DND-41 (cell line): Measurements from ENCODE around the gene NDOR1.

Experiments
- ATAC-seq: fragments of 200-7000 bp; cut with Tn5 transposase; 3 replicates; pipeline ENCODE4 v1.9.1; 2021; ENCODE audit warnings: low read depth; ENCODE audit not compliant: insufficient read depth
- DNase-seq: peaks from one replicate; pipeline ENCODE4 v3.0.0-alpha.2; 2020
- H2AFZ ChIP-seq: 2 replicates; pipeline ENCODE4 v1.6.0; 2012; ENCODE audit warnings: low read depth, low read length
- H3K27ac ChIP-seq: 2 replicates; pipeline ENCODE4 v1.5.1; 2012; ENCODE audit warnings: low read length, inconsistent platforms
- H3K27me3 ChIP-seq: fragments of 200-600 bp; sonication (generic); 2 replicates; pipeline ENCODE4 v1.6.0; 2012; ENCODE audit warnings: low read length, mild to moderate bottlenecking, inconsistent platforms; ENCODE audit not compliant: insufficient read depth, poor library complexity
- H3K36me3 ChIP-seq: 2 replicates; pipeline ENCODE4 v1.5.1; 2012; ENCODE audit warnings: low read length, inconsistent platforms; ENCODE audit not compliant: insufficient read depth
- H3K4me1 ChIP-seq: 2 replicates; pipeline ENCODE4 v1.5.1; 2012; ENCODE audit warnings: mild to moderate bottlenecking, low read length; ENCODE audit not compliant: insufficient read depth
- H3K4me2 ChIP-seq: 2 replicates; pipeline ENCODE4 v1.6.0; 2012; ENCODE audit warnings: mild to moderate bottlenecking, moderate library complexity, low read length, inconsistent platforms; ENCODE audit not compliant: insufficient read depth
- H3K4me3 ChIP-seq, 2 experiments: fragments of 200-600 bp in 1 of 2; shearing (Covaris generic) in 1 of 2; 2 replicates each; pipeline ENCODE4 v1.5.1; 2012 to 2016; ENCODE audit warnings: inconsistent platforms in 2 of 2, low read length in 2 of 2, mild to moderate bottlenecking in 2 of 2, low read depth in 1 of 2, moderate library complexity in 1 of 2
- H3K79me2 ChIP-seq: 2 replicates; pipeline ENCODE4 v1.6.0; 2012; ENCODE audit warnings: low read length, inconsistent platforms; ENCODE audit not compliant: insufficient read depth
- H3K9ac ChIP-seq: 2 replicates; pipeline ENCODE4 v1.6.0; 2012; ENCODE audit warnings: low read depth, mild to moderate bottlenecking, inconsistent platforms, low read length, moderate library complexity
- H3K9me3 ChIP-seq: 2 replicates; pipeline ENCODE4 v1.5.1; 2012; ENCODE audit warnings: low read length, moderate library complexity, mild to moderate bottlenecking, inconsistent platforms; ENCODE audit not compliant: insufficient read depth, severe bottlenecking
- H4K20me1 ChIP-seq: 2 replicates; pipeline ENCODE4 v1.6.0; 2012; ENCODE audit warnings: low read length; ENCODE audit not compliant: insufficient read depth
- CTCF ChIP-seq: IDR thresholded peaks from 2 replicates; pipeline ENCODE4 v1.5.1; 2012; ENCODE audit warnings: borderline replicate concordance, low read length, moderate library complexity, mild to moderate bottlenecking; ENCODE audit not compliant: poor library complexity, severe bottlenecking; ENCODE audit errors: extremely low read depth
- EZH2 ChIP-seq: IDR thresholded peaks from 3 replicates; pipeline ENCODE4 v1.6.1; 2012; ENCODE audit warnings: borderline replicate concordance, low read depth, mild to moderate bottlenecking, moderate library complexity, low read length, inconsistent platforms; ENCODE audit not compliant: severe bottlenecking

Gene NDOR1

GRCh38 chr9:137178939-137179630 is 26.4 kb upstream of the NDOR1 start:
- ATAC-seq (no peak), DNase-seq (no peak)
- Histone ChIP-seq H3K4me1 (no peaks in the 10 kb centered on the region), H3K79me2 (no peaks in the 10 kb centered on the region), H3K27ac (no peak overlapping the region), H3K4me3 (no peak overlapping the region), H4K20me1 (peaks cover 30% of the 10 kb centered on the region), H3K36me3 (peaks cover 37% of the 10 kb centered on the region), H2AFZ (no peak overlapping the region), H3K27me3 (no peaks in the 10 kb centered on the region), H3K4me2 (no peak overlapping the region), H3K9ac (no peak overlapping the region), H3K9me3 (no peaks in the 10 kb centered on the region)
- TF ChIP-seq CTCF (no peak), EZH2 (no peak)

- Histone ChIP-seq H3K27ac (no peak overlapping the region), H3K9ac (no peak overlapping the region), H3K9me3 (no peaks in the 10 kb centered on the region), H4K20me1 (peaks cover 26% of the 10 kb centered on the region), H3K36me3 (peaks cover 43% of the 10 kb centered on the region), H3K4me2 (no peak overlapping the region), H2AFZ (no peak overlapping the region), H3K4me1 (no peaks in the 10 kb centered on the region), H3K79me2 (no peaks in the 10 kb centered on the region), H3K27me3 (no peaks in the 10 kb centered on the region), H3K4me3 (no peak overlapping the region)
- no peak for TF ChIP-seq EZH2
- no peak for TF ChIP-seq CTCF
- DNase-seq: no peak
- ATAC-seq: no peak
Observed at GRCh38 chr9:137179761-137180160, 25.7 kb upstream of the NDOR1 start.

- Histone ChIP-seq H2AFZ (no peak overlapping the region), H3K36me3 (peaks cover 49% of the 10 kb centered on the region), H3K27ac (no peak overlapping the region), H3K9ac (no peak overlapping the region), H3K4me2 (no peak overlapping the region), H3K4me1 (no peaks in the 10 kb centered on the region), H3K27me3 (no peaks in the 10 kb centered on the region), H3K4me3 (no peak overlapping the region), H3K79me2 (peaks cover 2% of the 10 kb centered on the region; the same call in 1 of the 2 replicates), H4K20me1 (peaks cover 19% of the 10 kb centered on the region), H3K9me3 (no peaks in the 10 kb centered on the region)
- DNase-seq: no peak
- ATAC-seq: no peak
- TF ChIP-seq EZH2: no peak
- TF ChIP-seq CTCF: no peak
Observed at GRCh38 chr9:137180491-137180890, 25.0 kb upstream of the NDOR1 start.
